WTC11 (cell line): ENCODE measurements around the gene OR2B3. TPM values are rescaled to one million over a fixed set of nuclear protein-coding genes. Genes with fewer than 3 reads are reported as not detected.

ENCODE experiments used
- ATAC-seq: fragments of 200-7000 bp; cut with Tn5 transposase; 2 replicates; pipeline ENCODE4 v1.10.0; 2021; ENCODE audit warnings: mild to moderate bottlenecking, moderate library complexity
- Bru-seq: library from RNA; stranded (reverse); fragments of 400-500 nt; gene quantifications from one replicate; lab custom pipeline; 2021; lab: Mats Ljungman, UMichigan
- CTCF ChIA-PET: fragments of 300-600 bp; sonication (Branson Sonifier 250); formaldehyde crosslinking; loops from one replicate; lab custom pipeline; 2021; ENCODE audit warnings: antibody characterized with exemption; lab: Charles Lee
- POLR2A ChIA-PET: fragments of 350-600 bp; sonication (Branson Sonifier 250); formaldehyde crosslinking; loops from one replicate; lab custom pipeline; 2021; ENCODE audit warnings: antibody characterized with exemption; lab: Charles Lee
- DNase-seq: peaks from one replicate; pipeline ENCODE4 v3.0.0; 2021; ENCODE audit warnings: low spot score
- H3K27ac Mint-ChIP-seq: 2 replicates; pipeline ENCODE4 v1.8.0; 2021; ENCODE audit warnings: mixed read lengths
- H3K27me3 Mint-ChIP-seq: 2 replicates; pipeline ENCODE4 v1.8.0; 2021; ENCODE audit warnings: low read depth, mild to moderate bottlenecking, moderate library complexity, mixed read lengths
- H3K36me3 Mint-ChIP-seq: 2 replicates; pipeline ENCODE4 v1.8.0; 2021; ENCODE audit warnings: mixed read lengths
- H3K4me1 Mint-ChIP-seq: 2 replicates; pipeline ENCODE4 v1.8.0; 2022; ENCODE audit warnings: mixed read lengths
- H3K4me3 Mint-ChIP-seq: 2 replicates; pipeline ENCODE4 v1.8.0; 2021; ENCODE audit warnings: mild to moderate bottlenecking, moderate library complexity, mixed read lengths
- H3K9me3 Mint-ChIP-seq: 2 replicates; pipeline ENCODE4 v1.8.0; 2021; ENCODE audit warnings: mixed read lengths
- ATF1 ChIP-seq: sonication (generic); formaldehyde crosslinking; IDR thresholded peaks from 2 replicates; pipeline ENCODE4 v1.8.1; 2023; ENCODE audit warnings: mild to moderate bottlenecking, moderate library complexity, missing genetic modification reagents
- CREB1 ChIP-seq: sonication (generic); formaldehyde crosslinking; IDR thresholded peaks from 2 replicates; pipeline ENCODE4 v1.8.0; 2023; ENCODE audit warnings: mild to moderate bottlenecking, missing genetic modification reagents
- FOXJ3 ChIP-seq: sonication (generic); formaldehyde crosslinking; IDR thresholded peaks from 2 replicates; pipeline ENCODE4 v1.9.0; 2021; ENCODE audit warnings: missing genetic modification reagents, mild to moderate bottlenecking, borderline replicate concordance
- FOXK1 ChIP-seq: sonication (generic); formaldehyde crosslinking; IDR thresholded peaks from 2 replicates; pipeline ENCODE4 v1.8.0; 2022; ENCODE audit warnings: mild to moderate bottlenecking, moderate library complexity, missing genetic modification reagents
- HMGA2 ChIP-seq: fragments of 250-450 bp; sonication (Bioruptor Pico); IDR thresholded peaks from 2 replicates; pipeline ENCODE4 v1.4.0; 2021; ENCODE audit warnings: mild to moderate bottlenecking, moderate library complexity
- IRF1 ChIP-seq: sonication (generic); formaldehyde crosslinking; IDR thresholded peaks from 2 replicates; pipeline ENCODE4 v1.8.0; 2023; ENCODE audit warnings: missing genetic modification reagents
- JUN ChIP-seq: sonication (generic); formaldehyde crosslinking; IDR thresholded peaks from 2 replicates; pipeline ENCODE4 v1.8.0; 2023; ENCODE audit warnings: mild to moderate bottlenecking, missing genetic modification reagents
- MYBL2 ChIP-seq: sonication (generic); formaldehyde crosslinking; IDR thresholded peaks from 2 replicates; pipeline ENCODE4 v1.8.1; 2023; ENCODE audit warnings: mild to moderate bottlenecking, moderate library complexity, missing genetic modification reagents
- NR2C2 ChIP-seq: sonication (generic); formaldehyde crosslinking; IDR thresholded peaks from 2 replicates; pipeline ENCODE4 v1.8.0; 2022; ENCODE audit warnings: mild to moderate bottlenecking, missing genetic modification reagents
- PREB ChIP-seq: sonication (generic); formaldehyde crosslinking; IDR thresholded peaks from 2 replicates; pipeline ENCODE4 v1.8.1; 2022; ENCODE audit warnings: mild to moderate bottlenecking, missing genetic modification reagents, moderate library complexity, borderline replicate concordance
- RORB ChIP-seq: fragments of 250-450 bp; sonication (Bioruptor Pico); IDR thresholded peaks from 2 replicates; pipeline ENCODE4 v1.9.0; 2021; ENCODE audit warnings: mild to moderate bottlenecking
- TEAD4 ChIP-seq: sonication (generic); formaldehyde crosslinking; IDR thresholded peaks from 2 replicates; pipeline ENCODE4 v1.8.0; 2022; ENCODE audit warnings: mild to moderate bottlenecking, missing genetic modification reagents
- ZMAT4 ChIP-seq: fragments of 250-450 bp; sonication (Bioruptor Pico); IDR thresholded peaks from 2 replicates; pipeline ENCODE4 v1.9.0; 2021; ENCODE audit warnings: mild to moderate bottlenecking
- ZNF121 ChIP-seq: sonication (generic); formaldehyde crosslinking; IDR thresholded peaks from 2 replicates; pipeline ENCODE4 v1.8.0; 2023; ENCODE audit warnings: missing genetic modification reagents
- ZNF396 ChIP-seq: fragments of 250-450 bp; sonication (Bioruptor Pico); IDR thresholded peaks from 2 replicates; pipeline ENCODE4 v1.8.0; 2021; ENCODE audit warnings: mild to moderate bottlenecking, moderate library complexity, borderline replicate concordance
- ZNF423 ChIP-seq: fragments of 250-450 bp; sonication (Bioruptor Pico); IDR thresholded peaks from 2 replicates; pipeline ENCODE4 v2.1.2; 2022; ENCODE audit warnings: mild to moderate bottlenecking, moderate library complexity
- long read RNA-seq, 3 experiments: library from RNA in 1 of 3; library from capped mRNA in 1 of 3; library from polyadenylated mRNA in 1 of 3; unstranded in 2 of 3; stranded (forward) in 1 of 3; transcript quantifications; one replicate each; pipeline ENCODE4 v2.0.0, GENCODE V29; 2021
- total RNA-seq: library from RNA; stranded (reverse); gene quantifications from 3 replicates; pipeline ENCODE4 v1.2.3, GENCODE V29; 2021
- TF ChIP-seq, protein P1 (sequence below): sonication (generic); formaldehyde crosslinking; IDR thresholded peaks from 2 replicates; pipeline ENCODE4 v1.8.1; 2022; ENCODE audit warnings: mild to moderate bottlenecking, moderate library complexity, missing genetic modification reagents
- TF ChIP-seq, protein P2 (sequence below): sonication (generic); formaldehyde crosslinking; IDR thresholded peaks from 2 replicates; pipeline ENCODE4 v1.8.0; 2023; ENCODE audit warnings: mild to moderate bottlenecking, missing genetic modification reagents
- TF ChIP-seq, protein P3 (sequence below): sonication (generic); formaldehyde crosslinking; IDR thresholded peaks from 2 replicates; pipeline ENCODE4 v1.8.0; 2023; ENCODE audit warnings: missing genetic modification reagents, mild to moderate bottlenecking, borderline replicate concordance

The OR2B3 gene
- total RNA-seq: not detected in 3 replicates
- Bru-seq, nascent RNA: not detected
- long read RNA-seq, experiment 1: 0 reads
- long read RNA-seq, experiment 2: 0 reads
- long read RNA-seq, experiment 3: 0 reads

GRCh38 chr6:29087213-29087612 lies at the start of gene OR2B3:
Gene OR2B3, minus strand, starts transcription at chr6:29087313. Its CDS starts 65 bp downstream, at chr6:29087248.
- ATAC-seq: no peak
- TF ChIP-seq FOXJ3: no peak
- no peaks in the 10 kb centered on the region for H3K4me1 Mint-ChIP-seq

GRCh38 chr6:29131691-29132090 lies 44.6 kb upstream of the OR2B3 start:
- Mint-ChIP-seq H3K4me1 (no peaks in the 10 kb centered on the region), H3K9me3 (no peaks in the 10 kb centered on the region), H3K4me3 (no peak overlapping the region), H3K27ac (no peak overlapping the region), H3K36me3 (no peaks in the 10 kb centered on the region), H3K27me3 (peaks cover 12% of the 10 kb centered on the region)
- TF ChIP-seq ATF1 (CRISPR knock-in tag) (no peak), ZNF121 (CRISPR knock-in tag) (no peak), HMGA2 (CRISPR knock-in tag) (no peak), ZNF396 (CRISPR knock-in tag) (no peak), RORB (CRISPR knock-in tag) (no peak)
- CTCF ChIA-PET: no interaction called here
- no peak for ATAC-seq
- POLR2A ChIA-PET: no interaction called here
- DNase-seq: no peak

More at GRCh38 chr6:29087213-29087612, at the start of gene OR2B3:
- no peak for DNase-seq
- no peak within 1 kb of the TSS for H3K4me3 Mint-ChIP-seq
- CTCF ChIA-PET: interaction anchor here (0.9 to 1.7 kb wide), 2 partner anchors 15 to 213 kb away, joined by 5 to 6 read pairs; no protein-coding TSS in a partner anchor
- no peaks in the 10 kb centered on the region; the same call in 1 of the 2 replicates for H3K27me3 Mint-ChIP-seq
- H3K27ac Mint-ChIP-seq: no peak within 1 kb of the TSS
- POLR2A ChIA-PET: no interaction called here
- H3K36me3 Mint-ChIP-seq: no peaks in the 10 kb centered on the region
- no peaks in the 10 kb centered on the region for H3K9me3 Mint-ChIP-seq

GRCh38 chr6:29130644-29131043 lies 43.5 kb upstream of the OR2B3 start:
- POLR2A ChIA-PET: no interaction called here
- no peak for ATAC-seq
- H3K27ac Mint-ChIP-seq: no peak overlapping the region
- H3K4me3 Mint-ChIP-seq: no peak overlapping the region
- CTCF ChIA-PET: no interaction called here
- TF ChIP-seq, protein P1, sequence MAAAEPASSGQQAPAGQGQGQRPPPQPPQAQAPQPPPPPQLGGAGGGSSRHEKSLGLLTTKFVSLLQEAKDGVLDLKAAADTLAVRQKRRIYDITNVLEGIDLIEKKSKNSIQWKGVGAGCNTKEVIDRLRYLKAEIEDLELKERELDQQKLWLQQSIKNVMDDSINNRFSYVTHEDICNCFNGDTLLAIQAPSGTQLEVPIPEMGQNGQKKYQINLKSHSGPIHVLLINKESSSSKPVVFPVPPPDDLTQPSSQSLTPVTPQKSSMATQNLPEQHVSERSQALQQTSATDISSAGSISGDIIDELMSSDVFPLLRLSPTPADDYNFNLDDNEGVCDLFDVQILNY (CRISPR knock-in tag): no peak
- TF ChIP-seq FOXK1 (CRISPR knock-in tag) (no peak), HMGA2 (CRISPR knock-in tag) (no peak), PREB (CRISPR knock-in tag) (no peak), CREB1 (no peak), NR2C2 (no peak), MYBL2 (CRISPR knock-in tag) (no peak), ZMAT4 (CRISPR knock-in tag) (no peak), JUN (CRISPR knock-in tag) (no peak), TEAD4 (CRISPR knock-in tag) (no peak), ZNF396 (CRISPR knock-in tag) (no peak), ZNF423 (CRISPR knock-in tag) (no peak), IRF1 (CRISPR knock-in tag) (no peak)
- TF ChIP-seq, protein P2, sequence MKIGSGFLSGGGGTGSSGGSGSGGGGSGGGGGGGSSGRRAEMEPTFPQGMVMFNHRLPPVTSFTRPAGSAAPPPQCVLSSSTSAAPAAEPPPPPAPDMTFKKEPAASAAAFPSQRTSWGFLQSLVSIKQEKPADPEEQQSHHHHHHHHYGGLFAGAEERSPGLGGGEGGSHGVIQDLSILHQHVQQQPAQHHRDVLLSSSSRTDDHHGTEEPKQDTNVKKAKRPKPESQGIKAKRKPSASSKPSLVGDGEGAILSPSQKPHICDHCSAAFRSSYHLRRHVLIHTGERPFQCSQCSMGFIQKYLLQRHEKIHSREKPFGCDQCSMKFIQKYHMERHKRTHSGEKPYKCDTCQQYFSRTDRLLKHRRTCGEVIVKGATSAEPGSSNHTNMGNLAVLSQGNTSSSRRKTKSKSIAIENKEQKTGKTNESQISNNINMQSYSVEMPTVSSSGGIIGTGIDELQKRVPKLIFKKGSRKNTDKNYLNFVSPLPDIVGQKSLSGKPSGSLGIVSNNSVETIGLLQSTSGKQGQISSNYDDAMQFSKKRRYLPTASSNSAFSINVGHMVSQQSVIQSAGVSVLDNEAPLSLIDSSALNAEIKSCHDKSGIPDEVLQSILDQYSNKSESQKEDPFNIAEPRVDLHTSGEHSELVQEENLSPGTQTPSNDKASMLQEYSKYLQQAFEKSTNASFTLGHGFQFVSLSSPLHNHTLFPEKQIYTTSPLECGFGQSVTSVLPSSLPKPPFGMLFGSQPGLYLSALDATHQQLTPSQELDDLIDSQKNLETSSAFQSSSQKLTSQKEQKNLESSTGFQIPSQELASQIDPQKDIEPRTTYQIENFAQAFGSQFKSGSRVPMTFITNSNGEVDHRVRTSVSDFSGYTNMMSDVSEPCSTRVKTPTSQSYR (CRISPR knock-in tag): no peak
- TF ChIP-seq, protein P3, sequence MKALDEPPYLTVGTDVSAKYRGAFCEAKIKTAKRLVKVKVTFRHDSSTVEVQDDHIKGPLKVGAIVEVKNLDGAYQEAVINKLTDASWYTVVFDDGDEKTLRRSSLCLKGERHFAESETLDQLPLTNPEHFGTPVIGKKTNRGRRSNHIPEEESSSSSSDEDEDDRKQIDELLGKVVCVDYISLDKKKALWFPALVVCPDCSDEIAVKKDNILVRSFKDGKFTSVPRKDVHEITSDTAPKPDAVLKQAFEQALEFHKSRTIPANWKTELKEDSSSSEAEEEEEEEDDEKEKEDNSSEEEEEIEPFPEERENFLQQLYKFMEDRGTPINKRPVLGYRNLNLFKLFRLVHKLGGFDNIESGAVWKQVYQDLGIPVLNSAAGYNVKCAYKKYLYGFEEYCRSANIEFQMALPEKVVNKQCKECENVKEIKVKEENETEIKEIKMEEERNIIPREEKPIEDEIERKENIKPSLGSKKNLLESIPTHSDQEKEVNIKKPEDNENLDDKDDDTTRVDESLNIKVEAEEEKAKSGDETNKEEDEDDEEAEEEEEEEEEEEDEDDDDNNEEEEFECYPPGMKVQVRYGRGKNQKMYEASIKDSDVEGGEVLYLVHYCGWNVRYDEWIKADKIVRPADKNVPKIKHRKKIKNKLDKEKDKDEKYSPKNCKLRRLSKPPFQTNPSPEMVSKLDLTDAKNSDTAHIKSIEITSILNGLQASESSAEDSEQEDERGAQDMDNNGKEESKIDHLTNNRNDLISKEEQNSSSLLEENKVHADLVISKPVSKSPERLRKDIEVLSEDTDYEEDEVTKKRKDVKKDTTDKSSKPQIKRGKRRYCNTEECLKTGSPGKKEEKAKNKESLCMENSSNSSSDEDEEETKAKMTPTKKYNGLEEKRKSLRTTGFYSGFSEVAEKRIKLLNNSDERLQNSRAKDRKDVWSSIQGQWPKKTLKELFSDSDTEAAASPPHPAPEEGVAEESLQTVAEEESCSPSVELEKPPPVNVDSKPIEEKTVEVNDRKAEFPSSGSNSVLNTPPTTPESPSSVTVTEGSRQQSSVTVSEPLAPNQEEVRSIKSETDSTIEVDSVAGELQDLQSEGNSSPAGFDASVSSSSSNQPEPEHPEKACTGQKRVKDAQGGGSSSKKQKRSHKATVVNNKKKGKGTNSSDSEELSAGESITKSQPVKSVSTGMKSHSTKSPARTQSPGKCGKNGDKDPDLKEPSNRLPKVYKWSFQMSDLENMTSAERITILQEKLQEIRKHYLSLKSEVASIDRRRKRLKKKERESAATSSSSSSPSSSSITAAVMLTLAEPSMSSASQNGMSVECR (CRISPR knock-in tag): no peak
- TF ChIP-seq, all 79 proteins: peak for 0
- no peaks in the 10 kb centered on the region for H3K36me3 Mint-ChIP-seq
- peaks cover 12% of the 10 kb centered on the region for H3K27me3 Mint-ChIP-seq
- no peaks in the 10 kb centered on the region for H3K9me3 Mint-ChIP-seq
- no peak for DNase-seq
- H3K4me1 Mint-ChIP-seq: no peaks in the 10 kb centered on the region
